Muscle layer of duodenum (tissue), 2 donors: ENCODE results near the gene SNRNP35.
"Not testable (repeated sequence)": the region's sequence is repeated elsewhere in the genome, so short reads cannot be mapped to it uniquely, and the experiment has no call there.

Experiments
- H3K27ac ChIP-seq: one replicate; pipeline ENCODE4 v1.7.0; 2013; ENCODE audit warnings: mild to moderate bottlenecking, low read length
- H3K27me3 ChIP-seq: one replicate; pipeline ENCODE4 v1.7.0; 2013; ENCODE audit warnings: low read depth, mild to moderate bottlenecking, control low read depth, low read length
- H3K36me3 ChIP-seq, 2 donors: one replicate each; pipeline ENCODE4 v1.7.0; 2013; ENCODE audit warnings: low read length in 2 of 2, control low read depth in 1 of 2, mild to moderate bottlenecking in 1 of 2; ENCODE audit not compliant: insufficient read depth in 2 of 2, control insufficient read depth in 1 of 2
- H3K4me1 ChIP-seq, 2 donors: one replicate each; pipeline ENCODE4 v1.7.0; 2013; ENCODE audit warnings: low read length in 2 of 2, mild to moderate bottlenecking in 2 of 2, control low read depth in 1 of 2, moderate library complexity in 1 of 2; ENCODE audit not compliant: insufficient read depth in 2 of 2, control insufficient read depth in 1 of 2
- H3K4me3 ChIP-seq, 2 donors: one replicate each; pipeline ENCODE4 v1.7.0; 2013; ENCODE audit warnings: low read length in 2 of 2, low read depth in 1 of 2, mild to moderate bottlenecking in 1 of 2
- H3K9me3 ChIP-seq, 2 donors: one replicate each; pipeline ENCODE4 v1.7.0; 2013; ENCODE audit warnings: low read length in 2 of 2, control low read depth in 1 of 2, mild to moderate bottlenecking in 1 of 2; ENCODE audit not compliant: control insufficient read depth in 1 of 2
- donor health status: healthy.

SNRNP35 gene

GRCh38 chr12:123478762-123479161 is 20.8 kb downstream of the SNRNP35 start:
- peaks cover 3 to 4% of the 10 kb centered on the region in 2 donors for H3K4me1 ChIP-seq
- peak overlapping the region; percentile 62 for H3K27ac ChIP-seq
- no peaks in the 10 kb centered on the region for H3K27me3 ChIP-seq
- no peak overlapping the region for H3K4me3 ChIP-seq
- H3K36me3 ChIP-seq, result peaks cover 0 to 35% of the 10 kb centered on the region in 2 donors
- H3K9me3 ChIP-seq, result no peaks in the 10 kb centered on the region

- Histone ChIP-seq H3K4me3 (no peak overlapping the region), H3K36me3 (peaks cover 0 to 43% of the 10 kb centered on the region in 2 donors), H3K4me1 (peaks cover 3 to 4% of the 10 kb centered on the region in 2 donors)
Measured at GRCh38 chr12:123479442-123480180, 21.7 kb downstream of the SNRNP35 start.

GRCh38 chr12:123481251-123481650 is 23.3 kb downstream of the SNRNP35 start:
- H3K27me3 ChIP-seq, H3K4me3 ChIP-seq, H3K4me1 ChIP-seq, H3K9me3 ChIP-seq, H3K27ac ChIP-seq: not testable (repeated sequence)
- H3K36me3 ChIP-seq, result peaks cover 0 to 49% of the 10 kb centered on the region in 2 donors

More at GRCh38 chr12:123479442-123480180, 21.7 kb downstream of the SNRNP35 start:
- Histone ChIP-seq H3K27me3 (no peaks in the 10 kb centered on the region), H3K27ac (peak overlapping the region; percentile 62), H3K9me3 (no peaks in the 10 kb centered on the region)

GRCh38 chr12:123482876-123483275 is 24.9 kb downstream of the SNRNP35 start:
- H3K36me3 ChIP-seq, result peaks cover 0 to 42% of the 10 kb centered on the region in 2 donors
- no peaks in the 10 kb centered on the region for H3K27me3 ChIP-seq
- H3K4me1 ChIP-seq, result peaks cover 3 to 4% of the 10 kb centered on the region in 2 donors
- H3K27ac ChIP-seq, result no peak overlapping the region
- H3K4me3 ChIP-seq, result no peak overlapping the region
- no peaks in the 10 kb centered on the region for H3K9me3 ChIP-seq

- H3K9me3 ChIP-seq, result no peaks in the 10 kb centered on the region
- peaks cover 0 to 45% of the 10 kb centered on the region in 2 donors for H3K36me3 ChIP-seq
- no peak overlapping the region for H3K4me3 ChIP-seq
- H3K27ac ChIP-seq, result no peak overlapping the region
- peaks cover 3 to 4% of the 10 kb centered on the region in 2 donors for H3K4me1 ChIP-seq
- H3K27me3 ChIP-seq, result no peaks in the 10 kb centered on the region
Measured at GRCh38 chr12:123483602-123484248, 25.8 kb downstream of the SNRNP35 start.

GRCh38 chr12:123485756-123486155 is 27.8 kb downstream of the SNRNP35 start:
- H3K27me3 ChIP-seq, result no peaks in the 10 kb centered on the region
- H3K4me3 ChIP-seq, result no peak overlapping the region
- H3K36me3 ChIP-seq, result peaks cover 0 to 43% of the 10 kb centered on the region in 2 donors
- no peak overlapping the region for H3K27ac ChIP-seq
- H3K4me1 ChIP-seq, result no peaks in the 10 kb centered on the region
- H3K9me3 ChIP-seq, result no peaks in the 10 kb centered on the region

- Histone ChIP-seq H3K36me3 (peaks cover 0 to 43% of the 10 kb centered on the region in 2 donors), H3K4me1 (no peaks in the 10 kb centered on the region), H3K27me3 (no peaks in the 10 kb centered on the region), H3K9me3 (no peaks in the 10 kb centered on the region), H3K27ac (no peak overlapping the region), H3K4me3 (no peak overlapping the region)
Measured at GRCh38 chr12:123487428-123487827, 29.5 kb downstream of the SNRNP35 start.

GRCh38 chr12:123488539-123489230 is 30.7 kb downstream of the SNRNP35 start:
- no peak overlapping the region for H3K4me3 ChIP-seq
- no peaks in the 10 kb centered on the region for H3K27me3 ChIP-seq
- peaks cover 0 to 31% of the 10 kb centered on the region in 2 donors for H3K36me3 ChIP-seq
- no peak overlapping the region for H3K27ac ChIP-seq
- no peaks in the 10 kb centered on the region for H3K4me1 ChIP-seq
- H3K9me3 ChIP-seq, result no peaks in the 10 kb centered on the region

GRCh38 chr12:123489580-123489979 is 31.6 kb downstream of the SNRNP35 start:
- no peak overlapping the region for H3K4me3 ChIP-seq
- H3K36me3 ChIP-seq, result peaks cover 0 to 22% of the 10 kb centered on the region in 2 donors
- H3K4me1 ChIP-seq, result no peaks in the 10 kb centered on the region
- no peak overlapping the region for H3K27ac ChIP-seq
- H3K9me3 ChIP-seq, result no peaks in the 10 kb centered on the region
- H3K27me3 ChIP-seq, result no peaks in the 10 kb centered on the region

- H3K27me3 ChIP-seq, result no peaks in the 10 kb centered on the region
- H3K4me3 ChIP-seq, result no peak overlapping the region
- H3K27ac ChIP-seq, result no peak overlapping the region
- no peaks in the 10 kb centered on the region for H3K4me1 ChIP-seq
- peaks cover 0 to 18% of the 10 kb centered on the region in 2 donors for H3K36me3 ChIP-seq
- no peaks in the 10 kb centered on the region for H3K9me3 ChIP-seq
Measured at GRCh38 chr12:123490089-123490488, 32.1 kb downstream of the SNRNP35 start.

- Histone ChIP-seq H3K4me3 (no peak overlapping the region), H3K36me3 (peaks cover 0 to 12% of the 10 kb centered on the region in 2 donors), H3K27me3 (no peaks in the 10 kb centered on the region), H3K9me3 (no peaks in the 10 kb centered on the region), H3K27ac (no peak overlapping the region), H3K4me1 (no peaks in the 10 kb centered on the region)
Measured at GRCh38 chr12:123491056-123491455, 33.1 kb downstream of the SNRNP35 start.
